HG03066 (cell line): ENCODE data around the gene RIPK3.
"Not testable (repeated sequence)": the region's sequence is repeated elsewhere in the genome, so short reads cannot be mapped to it uniquely, and the experiment has no call there.

Experiments
- ATAC-seq: cut with Tn5 transposase; IDR thresholded peaks from one replicate; pipeline ENCODE4 v1.9.1; 2021; ENCODE audit warnings: low read depth; ENCODE audit not compliant: unreplicated experiment

The RIPK3 gene

GRCh38 chr14:24348186-24348585 lies 8.4 kb upstream of the RIPK3 start:
- no peak for ATAC-seq

GRCh38 chr14:24347134-24347533 lies 7.3 kb upstream of the RIPK3 start:
- ATAC-seq = no peak

GRCh38 chr14:24343795-24344660 lies 4.2 kb upstream of the RIPK3 start:
- no peak for ATAC-seq

GRCh38 chr14:24342889-24343288 lies 3.1 kb upstream of the RIPK3 start:
- no peak for ATAC-seq

GRCh38 chr14:24340606-24341005 lies 815 bp upstream of the RIPK3 start:
- no peak for ATAC-seq

GRCh38 chr14:24338843-24339242 lies 948 bp downstream of the RIPK3 start:
- no peak for ATAC-seq

- ATAC-seq = no peak
These were observed 2.0 kb downstream of the RIPK3 start for GRCh38 chr14:24337824-24338175.

GRCh38 chr14:24337144-24337823 lies 2.5 kb downstream of the RIPK3 start:
- ATAC-seq = no peak

GRCh38 chr14:24335461-24336171 lies 4.2 kb downstream of the RIPK3 start:
- no peak for ATAC-seq

- ATAC-seq = no peak
These were observed 5.1 kb downstream of the RIPK3 start, which contains the start of gene ADCY4 for GRCh38 chr14:24334431-24335291. Gene ADCY4 (minus strand): TSS chr14:24335071. CDS start chr14:24334652, 419 bp downstream.

GRCh38 chr14:24332268-24332993 lies 7.4 kb downstream of the RIPK3 start:
- peak; percentile 70 for ATAC-seq

GRCh38 chr14:24331731-24332267 lies 8.0 kb downstream of the RIPK3 start:
- no peak for ATAC-seq

- ATAC-seq = no peak
These were observed 8.7 kb downstream of the RIPK3 start for GRCh38 chr14:24330973-24331674.

- no peak for ATAC-seq
These were observed 10.1 kb downstream of the RIPK3 start for GRCh38 chr14:24329736-24330135.

GRCh38 chr14:24329073-24329663 lies 10.6 kb downstream of the RIPK3 start:
- no peak for ATAC-seq

GRCh38 chr14:24327914-24328313 lies 11.9 kb downstream of the RIPK3 start:
- not testable (repeated sequence) for ATAC-seq

GRCh38 chr14:24327303-24327702 lies 12.5 kb downstream of the RIPK3 start:
- no peak for ATAC-seq

GRCh38 chr14:24325963-24326362 lies 13.8 kb downstream of the RIPK3 start:
- ATAC-seq = no peak
